ENCODE results near the gene PRSS58.

PRSS58 gene

GRCh38 chr7:142257958-142258357 is at the start of gene PRSS58:
Gene PRSS58, minus strand, starts transcription at chr7:142258058. Its CDS starts 351 bp downstream, at chr7:142257707.
- in situ Hi-C loops (cut with MboI; ENCODE audit: low sequenced_read_pairs), result no loop called here

GRCh38 chr7:142307246-142307900 is 49.5 kb upstream of the PRSS58 start:
- in situ Hi-C loops (cut with MboI; ENCODE audit: low sequenced_read_pairs), result no loop called here

GRCh38 chr7:142303650-142304049 is 45.8 kb upstream of the PRSS58 start:
- in situ Hi-C loops (cut with MboI; ENCODE audit: low sequenced_read_pairs), result no loop called here

- in situ Hi-C loops (cut with MboI; ENCODE audit: low sequenced_read_pairs), result no loop called here
These were observed 44.2 kb upstream of the PRSS58 start for GRCh38 chr7:142301923-142302550.

GRCh38 chr7:142301299-142301698 is 43.4 kb upstream of the PRSS58 start:
- in situ Hi-C loops (cut with MboI; ENCODE audit: low sequenced_read_pairs), result no loop called here

- in situ Hi-C loops (cut with MboI; ENCODE audit: low sequenced_read_pairs), result no loop called here
These were observed 42.8 kb upstream of the PRSS58 start for GRCh38 chr7:142300689-142301088.

- in situ Hi-C loops (cut with MboI; ENCODE audit: low sequenced_read_pairs), result no loop called here
These were observed 41.5 kb upstream of the PRSS58 start for GRCh38 chr7:142299237-142299781.

- in situ Hi-C loops (cut with MboI; ENCODE audit: low sequenced_read_pairs), result no loop called here
These were observed 40.8 kb upstream of the PRSS58 start for GRCh38 chr7:142298627-142299026.

GRCh38 chr7:142298009-142298408 is 40.2 kb upstream of the PRSS58 start:
- in situ Hi-C loops (cut with MboI; ENCODE audit: low sequenced_read_pairs), result no loop called here

GRCh38 chr7:142280263-142280662 is 22.4 kb upstream of the PRSS58 start:
- in situ Hi-C loops (cut with MboI; ENCODE audit: low sequenced_read_pairs), result no loop called here

GRCh38 chr7:142279601-142280000 is 21.7 kb upstream of the PRSS58 start:
- in situ Hi-C loops (cut with MboI; ENCODE audit: low sequenced_read_pairs), result no loop called here

- in situ Hi-C loops (cut with MboI; ENCODE audit: low sequenced_read_pairs), result no loop called here
These were observed 17.2 kb upstream of the PRSS58 start for GRCh38 chr7:142275028-142275427.

- in situ Hi-C loops (cut with MboI; ENCODE audit: low sequenced_read_pairs), result no loop called here
These were observed 15.0 kb upstream of the PRSS58 start for GRCh38 chr7:142272841-142273240.

- in situ Hi-C loops (cut with MboI; ENCODE audit: low sequenced_read_pairs), result no loop called here
These were observed 5.9 kb upstream of the PRSS58 start for GRCh38 chr7:142263598-142264380.

GRCh38 chr7:142250705-142251104 is 7.2 kb downstream of the PRSS58 start:
- in situ Hi-C loops (cut with MboI; ENCODE audit: low sequenced_read_pairs), result no loop called here

GRCh38 chr7:142249918-142250317 is 7.9 kb downstream of the PRSS58 start:
- in situ Hi-C loops (cut with MboI; ENCODE audit: low sequenced_read_pairs), result no loop called here

GRCh38 chr7:142248166-142249160 is 9.4 kb downstream of the PRSS58 start:
- in situ Hi-C loops (cut with MboI; ENCODE audit: low sequenced_read_pairs), result no loop called here

- in situ Hi-C loops (cut with MboI; ENCODE audit: low sequenced_read_pairs), result no loop called here
These were observed 14.0 kb downstream of the PRSS58 start for GRCh38 chr7:142243823-142244222.

GRCh38 chr7:142240546-142240945 is 17.3 kb downstream of the PRSS58 start:
- in situ Hi-C loops (cut with MboI; ENCODE audit: low sequenced_read_pairs), result no loop called here

GRCh38 chr7:142231716-142232115 is 26.1 kb downstream of the PRSS58 start:
- in situ Hi-C loops (cut with MboI; ENCODE audit: low sequenced_read_pairs), result no loop called here

All from hTERT RPE-1 (cell line).